CD4-positive, CD25-positive, alpha-beta regulatory T cell (primary cell): ENCODE data around the gene ERO1B. TPM values are rescaled to one million over a fixed set of nuclear protein-coding genes. Genes with fewer than 3 reads are reported as not detected.

Experiments
- ATAC-seq, 2 donors: fragments of 150-1000 bp; cut with Tn5 transposase; one replicate each; pipeline ENCODE4 v1.10.0; 2021; ENCODE audit warnings: low read depth in 2 of 2, moderate number of reproducible peaks in 2 of 2, moderate library complexity in 1 of 2
- DNase-seq, 3 donors: peaks; one replicate each; pipeline versions ENCODE4 v3.0.0 to v3.0.0-alpha.2; 2012 to 2022; ENCODE audit warnings: mixed read lengths in 1 of 3
- H3K27ac ChIP-seq: one replicate; pipeline ENCODE4 v1.7.0; 2013; ENCODE audit warnings: mild to moderate bottlenecking, low read length; ENCODE audit not compliant: insufficient read depth, poor library complexity, severe bottlenecking
- H3K27me3 ChIP-seq: one replicate; pipeline ENCODE4 v1.7.0; 2013; ENCODE audit warnings: low read length; ENCODE audit not compliant: control insufficient read depth, insufficient read depth
- H3K36me3 ChIP-seq: one replicate; pipeline ENCODE4 v1.7.0; 2013; ENCODE audit warnings: mild to moderate bottlenecking, low read length, moderate library complexity; ENCODE audit not compliant: control insufficient read depth, insufficient read depth
- H3K4me1 ChIP-seq: 2 replicates; pipeline ENCODE4 v1.7.0; 2013; ENCODE audit warnings: mild to moderate bottlenecking, low read length; ENCODE audit not compliant: insufficient read depth, control insufficient read depth, poor library complexity, severe bottlenecking
- H3K4me3 ChIP-seq: one replicate; pipeline ENCODE4 v1.7.0; 2013; ENCODE audit warnings: low read depth, mild to moderate bottlenecking, low read length, moderate library complexity
- H3K9me3 ChIP-seq, 2 experiments: 1 replicate in 1 of 2; 2 replicates in 1 of 2; pipeline ENCODE4 v1.7.0; 2013; ENCODE audit warnings: low read length in 2 of 2, mild to moderate bottlenecking in 1 of 2, moderate library complexity in 1 of 2; ENCODE audit not compliant: control insufficient read depth in 2 of 2
- H3K27ac Mint-ChIP-seq, 3 donors: one replicate each; pipeline ENCODE4 v1.8.0; 2020 to 2022; ENCODE audit warnings: mild to moderate bottlenecking in 3 of 3, mixed read lengths in 3 of 3, moderate library complexity in 2 of 3
- H3K27me3 Mint-ChIP-seq: one replicate; pipeline ENCODE4 v1.8.0; 2022; ENCODE audit warnings: mild to moderate bottlenecking, mixed read lengths
- H3K36me3 Mint-ChIP-seq: one replicate; pipeline ENCODE4 v1.8.0; 2020; ENCODE audit warnings: mixed read lengths
- H3K4me1 Mint-ChIP-seq, 4 donors: one replicate each; pipeline ENCODE4 v1.8.0; 2020 to 2022; ENCODE audit warnings: mixed read lengths in 4 of 4, mild to moderate bottlenecking in 1 of 4
- H3K4me3 Mint-ChIP-seq, 4 donors: one replicate each; pipeline ENCODE4 v1.8.0; 2020 to 2022; ENCODE audit warnings: mild to moderate bottlenecking in 4 of 4, mixed read lengths in 4 of 4, moderate library complexity in 3 of 4
- H3K9me3 Mint-ChIP-seq, 7 donors: one replicate each; pipeline ENCODE4 v1.8.0; 2020 to 2022; ENCODE audit warnings: mixed read lengths in 7 of 7, mild to moderate bottlenecking in 3 of 7, moderate library complexity in 2 of 7
- polyA plus RNA-seq, 4 donors: library from polyadenylated mRNA; unstranded; fragments of 300-500 nt; fragmentation: Illumina TruSeq; gene quantifications; one replicate each; pipeline ENCODE4 v1.2.3, GENCODE V29; 2021
- total RNA-seq: library from RNA; stranded (reverse); gene quantifications from one replicate; pipeline ENCODE4 v1.2.3, GENCODE V29; 2022

The ERO1B gene
- total and polyA plus RNA-seq, 5 donors from 2014 or later: 2.4 to 15.2 (median 2.8) TPM

DNA sequence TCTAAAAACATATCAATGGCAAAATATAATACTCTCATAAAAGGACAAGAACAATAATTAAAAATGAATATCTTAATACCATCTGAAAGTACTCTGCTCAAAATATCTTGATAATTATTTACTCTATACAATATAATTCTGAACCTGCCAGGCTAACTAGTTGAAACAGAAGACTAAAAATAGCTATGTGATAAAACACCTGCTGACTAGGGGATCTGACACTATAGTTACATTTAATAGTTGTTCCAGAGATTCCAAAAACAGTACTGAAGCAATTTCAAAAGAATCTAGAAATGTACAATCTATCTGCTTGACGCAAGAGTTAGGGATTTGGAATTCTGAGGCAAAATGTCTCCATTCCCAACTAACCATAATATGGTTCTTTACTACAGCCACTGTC lies 30.2 kb downstream of the ERO1B start:
- no peak overlapping the region for H3K27ac ChIP-seq
- no peaks in the 10 kb centered on the region for H3K4me1 ChIP-seq
- no peaks in the 10 kb centered on the region for H3K27me3 ChIP-seq
- peaks cover 33% of the 10 kb centered on the region for H3K36me3 Mint-ChIP-seq
- peaks cover 23% of the 10 kb centered on the region for H3K36me3 ChIP-seq
- no peak overlapping the region for H3K4me3 ChIP-seq
- ATAC-seq: no peak
- no peak for DNase-seq
- H3K9me3 Mint-ChIP-seq: peaks cover 0 to 2% (median 0%) of the 10 kb centered on the region in 7 donors
- no peak overlapping the region for H3K27ac Mint-ChIP-seq
- H3K4me1 Mint-ChIP-seq: peaks cover 0 to 18% (median 8%) of the 10 kb centered on the region in 4 donors
- no peaks in the 10 kb centered on the region for H3K9me3 ChIP-seq
- no peaks in the 10 kb centered on the region for H3K27me3 Mint-ChIP-seq
- no peak overlapping the region for H3K4me3 Mint-ChIP-seq

DNA sequence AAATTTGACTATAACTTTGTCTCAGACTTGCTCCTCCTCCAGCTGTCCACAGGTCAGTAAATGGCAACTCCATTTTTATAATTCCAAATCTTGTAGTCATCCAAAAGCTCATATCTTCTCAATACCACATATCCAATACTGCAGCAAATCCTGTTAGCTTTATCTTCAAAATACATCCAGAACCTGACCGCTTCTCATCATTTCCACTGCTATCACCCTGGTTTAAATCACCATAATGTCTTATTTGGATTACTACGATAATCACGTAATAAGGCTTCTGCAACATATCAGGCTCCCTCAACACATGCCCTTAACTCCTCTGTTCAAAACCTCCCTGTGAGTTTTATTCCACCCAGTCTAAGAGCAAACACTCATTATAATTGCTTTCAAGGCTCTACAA lies 34.5 kb downstream of the ERO1B start:
- H3K4me3 Mint-ChIP-seq: no peak overlapping the region
- ATAC-seq (no peak), DNase-seq (no peak)
- peaks cover 0 to 3% (median 0%) of the 10 kb centered on the region in 4 donors for H3K4me1 Mint-ChIP-seq
- Histone ChIP-seq H3K36me3 (peaks cover 14% of the 10 kb centered on the region), H3K27ac (no peak overlapping the region), H3K27me3 (no peaks in the 10 kb centered on the region), H3K4me1 (no peaks in the 10 kb centered on the region), H3K4me3 (no peak overlapping the region), H3K9me3 (no peaks in the 10 kb centered on the region)
- H3K36me3 Mint-ChIP-seq: peaks cover 33% of the 10 kb centered on the region
- H3K27ac Mint-ChIP-seq: no peak overlapping the region
- no peaks in the 10 kb centered on the region for H3K9me3 Mint-ChIP-seq
- H3K27me3 Mint-ChIP-seq: no peaks in the 10 kb centered on the region

DNA sequence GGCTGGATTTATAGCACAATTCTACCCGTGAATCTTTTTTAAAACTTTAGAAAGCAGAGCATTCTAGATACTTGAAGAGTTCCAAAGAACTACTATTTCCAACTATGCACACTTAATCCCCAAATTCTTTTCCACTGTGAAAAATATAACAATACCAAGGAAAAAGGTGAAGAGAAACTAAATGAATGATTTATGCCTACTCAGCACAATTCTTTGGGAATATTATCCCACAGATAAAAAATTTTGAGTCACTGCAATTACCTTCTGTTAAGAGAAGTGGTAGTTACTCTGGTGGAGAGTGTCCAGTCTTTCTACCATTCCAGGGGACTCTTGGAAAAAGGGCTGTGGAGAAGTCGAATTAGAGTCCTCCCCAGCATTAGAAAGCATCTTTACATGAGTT lies 39.2 kb downstream of the ERO1B start:
- H3K9me3 ChIP-seq: no peaks in the 10 kb centered on the region
- H3K36me3 ChIP-seq: peaks cover 14% of the 10 kb centered on the region
- DNase-seq (no peak), ATAC-seq (no peak)
- no peaks in the 10 kb centered on the region for H3K4me1 ChIP-seq
- no peak overlapping the region for H3K27ac ChIP-seq
- no peaks in the 10 kb centered on the region for H3K9me3 Mint-ChIP-seq
- H3K4me1 Mint-ChIP-seq: no peaks in the 10 kb centered on the region
- H3K27me3 ChIP-seq: no peaks in the 10 kb centered on the region
- H3K27me3 Mint-ChIP-seq: no peaks in the 10 kb centered on the region
- no peak overlapping the region for H3K4me3 ChIP-seq
- H3K36me3 Mint-ChIP-seq: peaks cover 22% of the 10 kb centered on the region
- no peak overlapping the region for H3K27ac Mint-ChIP-seq
- no peak overlapping the region for H3K4me3 Mint-ChIP-seq

DNA sequence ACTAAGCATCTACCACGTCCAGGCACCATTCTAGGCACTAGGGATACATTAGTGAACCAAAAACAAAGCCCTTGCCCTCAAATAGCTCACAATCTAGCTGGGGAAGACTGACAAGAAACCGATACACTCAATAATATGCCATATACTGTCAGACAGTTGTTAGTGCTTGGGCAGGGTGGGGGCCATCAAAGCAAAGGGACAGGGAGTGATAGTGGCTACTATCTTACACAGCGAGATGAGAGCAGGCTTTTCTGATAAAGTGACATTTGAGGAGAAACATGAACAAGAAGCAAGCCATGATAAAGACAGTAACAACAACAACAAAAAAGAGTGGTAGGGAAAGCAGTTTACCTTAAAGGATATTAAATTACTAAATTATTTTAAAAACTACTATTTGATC lies 41.1 kb downstream of the ERO1B start:
- no peaks in the 10 kb centered on the region for H3K27me3 ChIP-seq
- DNase-seq (no peak), ATAC-seq (no peak)
- Mint-ChIP-seq H3K36me3 (peaks cover 19% of the 10 kb centered on the region), H3K27me3 (no peaks in the 10 kb centered on the region), H3K4me1 (peaks cover 0 to 4% (median 0%) of the 10 kb centered on the region in 4 donors), H3K4me3 (no peak overlapping the region), H3K9me3 (no peaks in the 10 kb centered on the region), H3K27ac (peak overlapping the region in 2 of 3 donors; percentile 15 to 33)
- no peak overlapping the region for H3K27ac ChIP-seq
- no peak overlapping the region for H3K4me3 ChIP-seq
- no peaks in the 10 kb centered on the region for H3K9me3 ChIP-seq
- peaks cover 22% of the 10 kb centered on the region for H3K36me3 ChIP-seq
- H3K4me1 ChIP-seq: no peaks in the 10 kb centered on the region

DNA sequence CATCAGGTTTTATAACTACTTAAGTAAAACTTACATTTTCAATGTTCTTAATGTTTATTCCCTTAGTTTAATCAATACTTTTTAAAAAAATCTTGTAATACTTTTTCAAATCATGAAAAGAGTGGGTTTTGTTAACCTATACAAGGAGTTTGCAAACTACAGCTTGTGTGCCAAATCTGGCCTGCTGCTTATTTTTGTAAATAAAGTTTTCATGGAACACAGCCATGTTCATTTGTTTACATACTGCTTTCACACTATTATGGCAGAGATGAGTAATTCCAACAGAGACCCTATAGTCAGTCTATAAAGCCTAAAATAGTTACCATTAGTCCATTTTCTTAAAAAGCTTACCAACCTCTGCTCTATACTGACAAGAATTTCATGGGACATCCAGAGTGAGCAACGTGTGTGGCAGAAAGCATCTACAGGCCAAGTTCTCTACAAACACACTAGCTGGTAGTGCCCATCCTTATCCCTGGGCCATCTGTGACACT lies 42.6 kb downstream of the ERO1B start:
- Mint-ChIP-seq H3K27me3 (no peaks in the 10 kb centered on the region), H3K36me3 (peaks cover 19% of the 10 kb centered on the region), H3K4me3 (no peak overlapping the region), H3K27ac (no peak overlapping the region), H3K9me3 (no peaks in the 10 kb centered on the region), H3K4me1 (peaks cover 0 to 4% (median 0%) of the 10 kb centered on the region in 4 donors)
- Histone ChIP-seq H3K4me3 (no peak overlapping the region), H3K27me3 (no peaks in the 10 kb centered on the region), H3K4me1 (no peaks in the 10 kb centered on the region), H3K27ac (no peak overlapping the region), H3K9me3 (no peaks in the 10 kb centered on the region), H3K36me3 (peaks cover 26% of the 10 kb centered on the region)
- ATAC-seq: no peak
- DNase-seq: no peak

DNA sequence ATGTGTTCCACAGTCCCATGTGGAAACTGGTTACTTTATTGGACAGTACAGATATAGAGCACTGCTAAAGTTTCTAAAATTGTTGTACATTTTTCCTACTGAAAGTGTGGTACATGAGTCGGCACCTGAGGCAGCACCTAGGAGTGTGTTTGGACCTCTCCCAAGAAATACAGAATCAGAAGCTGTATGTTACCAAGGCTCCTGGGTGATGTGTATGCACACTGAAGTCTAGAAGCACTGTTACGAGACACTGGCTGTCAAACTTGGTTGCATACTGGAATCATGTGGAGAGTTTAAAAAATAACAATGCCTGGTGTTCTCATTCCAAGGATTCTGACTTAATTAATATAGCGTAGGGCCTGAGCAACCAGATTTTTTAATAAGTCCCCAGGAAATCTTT lies 46.6 kb downstream of the ERO1B start:
- Histone ChIP-seq H3K36me3 (peaks cover 14% of the 10 kb centered on the region), H3K27ac (no peak overlapping the region), H3K4me1 (no peaks in the 10 kb centered on the region), H3K9me3 (no peaks in the 10 kb centered on the region), H3K27me3 (no peaks in the 10 kb centered on the region), H3K4me3 (no peak overlapping the region)
- H3K36me3 Mint-ChIP-seq: peaks cover 20% of the 10 kb centered on the region
- DNase-seq (no peak), ATAC-seq (no peak)
- H3K27ac Mint-ChIP-seq: no peak overlapping the region
- H3K4me1 Mint-ChIP-seq: peaks cover 0 to 4% (median 0%) of the 10 kb centered on the region in 4 donors
- no peaks in the 10 kb centered on the region for H3K9me3 Mint-ChIP-seq
- H3K27me3 Mint-ChIP-seq: no peaks in the 10 kb centered on the region
- H3K4me3 Mint-ChIP-seq: no peak overlapping the region

DNA sequence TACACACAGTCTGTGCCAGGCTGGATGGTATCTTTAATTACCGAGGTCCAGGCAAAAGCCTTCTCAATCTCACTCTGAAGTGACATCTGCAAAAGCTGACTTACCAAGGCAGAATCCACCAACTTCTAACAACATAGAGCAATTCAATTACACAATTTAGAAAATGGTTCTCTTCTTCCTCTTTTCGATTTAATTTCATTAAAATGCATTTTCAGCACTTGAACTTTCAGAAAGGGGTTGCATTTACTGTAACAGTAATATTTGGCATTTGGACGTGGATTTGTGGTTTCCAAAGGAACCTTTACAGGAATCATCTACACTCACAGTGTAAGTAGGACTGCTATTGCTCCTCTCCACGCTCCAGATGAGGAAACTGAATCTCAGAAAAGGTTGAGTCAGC lies 53.3 kb downstream of the ERO1B start:
- Histone ChIP-seq H3K27ac (no peak overlapping the region), H3K36me3 (peaks cover 15% of the 10 kb centered on the region), H3K4me3 (no peak overlapping the region), H3K4me1 (no peaks in the 10 kb centered on the region), H3K27me3 (no peaks in the 10 kb centered on the region), H3K9me3 (no peaks in the 10 kb centered on the region)
- Mint-ChIP-seq H3K27ac (no peak overlapping the region), H3K4me1 (peaks cover 0 to 5% (median 0%) of the 10 kb centered on the region in 4 donors), H3K27me3 (no peaks in the 10 kb centered on the region), H3K36me3 (peaks cover 32% of the 10 kb centered on the region), H3K9me3 (no peaks in the 10 kb centered on the region), H3K4me3 (no peak overlapping the region)
- no peak for DNase-seq
- ATAC-seq: no peak

DNA sequence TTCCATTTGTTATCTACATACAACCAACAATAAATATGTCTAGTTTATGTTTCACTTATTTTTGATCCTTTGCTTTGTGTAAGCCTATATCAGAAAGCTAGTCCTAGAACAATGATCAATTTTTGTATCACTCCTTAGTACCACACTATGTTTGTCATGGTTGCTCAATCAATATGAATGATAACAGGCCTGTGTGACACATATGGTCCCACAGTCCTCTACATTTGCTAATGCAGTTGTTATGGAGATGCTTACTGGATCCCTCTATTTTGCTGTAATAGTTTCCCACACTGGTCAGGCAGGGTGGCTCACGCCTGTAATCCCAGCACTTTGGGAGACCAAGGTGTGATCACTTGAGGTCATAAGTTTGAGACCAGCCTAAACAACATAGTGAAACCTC lies 59.1 kb downstream of the ERO1B start:
- Histone ChIP-seq H3K27me3 (no peaks in the 10 kb centered on the region), H3K4me1 (no peaks in the 10 kb centered on the region), H3K4me3 (no peak overlapping the region), H3K36me3 (peaks cover 36% of the 10 kb centered on the region), H3K9me3 (no peaks in the 10 kb centered on the region), H3K27ac (no peak overlapping the region)
- DNase-seq (no peak), ATAC-seq (no peak)
- Mint-ChIP-seq H3K4me3 (no peak overlapping the region), H3K36me3 (peaks cover 29% of the 10 kb centered on the region), H3K27me3 (no peaks in the 10 kb centered on the region), H3K9me3 (no peaks in the 10 kb centered on the region), H3K27ac (no peak overlapping the region), H3K4me1 (peaks cover 0 to 7% (median 0%) of the 10 kb centered on the region in 4 donors)
